Lung (tissue), 12 donors: ENCODE data around the gene GSTM4. TPM values are rescaled to one million over a fixed set of nuclear protein-coding genes. Genes with fewer than 3 reads are reported as not detected.

ENCODE experiments used
- ATAC-seq: fragments of 200-7000 bp; cut with Tn5 transposase; one replicate; pipeline ENCODE4 v1.9.1; 2020; ENCODE audit warnings: moderate number of reproducible peaks; ENCODE audit not compliant: insufficient read depth, low FRiP score
- DNase-seq, 3 donors: peaks; one replicate each; pipeline ENCODE4 v3.0.0-alpha.2; 2013 to 2017
- H3K27ac ChIP-seq, 2 donors: one replicate each; pipeline ENCODE4 v1.5.1; 2013; ENCODE audit warnings: mild to moderate bottlenecking in 2 of 2, moderate library complexity in 2 of 2, control low read depth in 1 of 2, inconsistent platforms in 1 of 2, low read depth in 1 of 2, low read length in 1 of 2
- H3K27me3 ChIP-seq, 3 donors: one replicate each; pipeline ENCODE4 v1.5.1; 2013; ENCODE audit warnings: low read length in 2 of 3; ENCODE audit not compliant: control insufficient read depth in 3 of 3, insufficient read depth in 3 of 3
- H3K36me3 ChIP-seq, 4 donors: one replicate each; pipeline ENCODE4 v1.5.1; 2013; ENCODE audit warnings: low read length in 4 of 4, mild to moderate bottlenecking in 1 of 4, moderate library complexity in 1 of 4; ENCODE audit not compliant: control insufficient read depth in 4 of 4, insufficient read depth in 4 of 4
- H3K4me1 ChIP-seq, 5 donors: one replicate each; pipeline ENCODE4 v1.5.1; 2013; ENCODE audit warnings: low read length in 5 of 5, mild to moderate bottlenecking in 2 of 5, moderate library complexity in 1 of 5; ENCODE audit not compliant: control insufficient read depth in 5 of 5, insufficient read depth in 5 of 5
- H3K4me3 ChIP-seq: one replicate; pipeline ENCODE4 v1.5.1; 2013; ENCODE audit warnings: mild to moderate bottlenecking, control low read depth, moderate library complexity
- H3K9ac ChIP-seq, 2 donors: one replicate each; pipeline ENCODE4 v1.5.1; 2013; ENCODE audit warnings: low read length in 2 of 2, control low read depth in 1 of 2; ENCODE audit not compliant: insufficient read depth in 1 of 2
- H3K9me3 ChIP-seq, 4 donors: one replicate each; pipeline ENCODE4 v1.5.1; 2013; ENCODE audit warnings: low read length in 3 of 4, mild to moderate bottlenecking in 1 of 4, moderate library complexity in 1 of 4; ENCODE audit not compliant: control insufficient read depth in 4 of 4, insufficient read depth in 3 of 4
- CTCF ChIP-seq: IDR thresholded peaks from 2 replicates; pipeline ENCODE4 v1.5.1; 2012; ENCODE audit warnings: mild to moderate bottlenecking; ENCODE audit errors: control extremely low read depth, extremely low read depth
- WGBS, 2 donors: extraction: QIAGEN DNeasy Blood & Tissue Kit; methylation state at CpG; one replicate each; pipeline ENCODE4 v1.1.7; 2013; 5-methylcytosine and 5-hydroxymethylcytosine counted together
- polyA plus RNA-seq, 2 donors: library from polyadenylated mRNA; stranded (reverse); fragments of 200-250 nt; gene quantifications; one replicate each; pipeline ENCODE4 v1.2.1, GENCODE V29; 2013
- total RNA-seq, 2 donors: library from RNA; depleted of rRNA in 1 of 2; stranded (reverse); fragments of >200 nt in 1 of 2; gene quantifications; one replicate each; pipeline ENCODE4 v1.2.1, GENCODE V29; 2014 to 2021
- donor health status: control.
- donor health status: control.
- donor health status: Bipolar disorder and iron deficiency.
- donor health status: healthy.
- donor health status: DM: yes; HTN: yes; CAD: no.

Gene GSTM4
- total and polyA plus RNA-seq, 4 donors: 8.8 to 19.7 (median 17.9) TPM

- no peak overlapping the region for H3K27ac ChIP-seq
- no peaks in the 10 kb centered on the region for H3K9me3 ChIP-seq
- H3K4me1 ChIP-seq: no peaks in the 10 kb centered on the region
- TF ChIP-seq CTCF: no peak
- no peak for DNase-seq
- H3K36me3 ChIP-seq: peaks cover 0 to 53% (median 24%) of the 10 kb centered on the region in 4 donors
- no peaks in the 10 kb centered on the region for H3K27me3 ChIP-seq
- WGBS, 2 donors: 97 to 98% methylated on average over 14 of the region's 14 CpGs
- no peak overlapping the region for H3K4me3 ChIP-seq
- no peak overlapping the region for H3K9ac ChIP-seq
- no peak for ATAC-seq
Observed at GRCh38 chr1:109630898-109631512, 24.9 kb upstream of the GSTM4 start.

- 91% methylated on average over 16 of the region's 16 CpGs for WGBS, 2 donors
- ATAC-seq (no peak), DNase-seq (no peak)
- H3K4me1 ChIP-seq: no peaks in the 10 kb centered on the region
- no peak overlapping the region for H3K9ac ChIP-seq
- no peaks in the 10 kb centered on the region for H3K9me3 ChIP-seq
- peaks cover 0 to 48% (median 24%) of the 10 kb centered on the region in 4 donors for H3K36me3 ChIP-seq
- H3K4me3 ChIP-seq: no peak overlapping the region
- no peaks in the 10 kb centered on the region for H3K27me3 ChIP-seq
- H3K27ac ChIP-seq: no peak overlapping the region
- no peak for TF ChIP-seq CTCF
Observed at GRCh38 chr1:109631513-109632505, 24.1 kb upstream of the GSTM4 start.

- ATAC-seq: no peak
- no peaks in the 10 kb centered on the region for H3K27me3 ChIP-seq
- no peaks in the 10 kb centered on the region for H3K4me1 ChIP-seq
- peaks cover 0 to 38% (median 21%) of the 10 kb centered on the region in 4 donors for H3K36me3 ChIP-seq
- no peak for TF ChIP-seq CTCF
- H3K9me3 ChIP-seq: no peaks in the 10 kb centered on the region
- H3K4me3 ChIP-seq: no peak overlapping the region
- DNase-seq: peak; percentile 37 to 56 (median 55)
- H3K27ac ChIP-seq: no peak overlapping the region
- H3K9ac ChIP-seq: no peak overlapping the region
- WGBS, 2 donors: 73 to 75% methylated on average over 5 of the region's 5 CpGs
Observed at GRCh38 chr1:109632671-109633346, 23.1 kb upstream of the GSTM4 start.
